ENCODE measurements around the gene LCE2A. TPM values are rescaled to one million over a fixed set of nuclear protein-coding genes. Genes with fewer than 3 reads are reported as not detected.
"Not testable (repeated sequence)": the region's sequence is repeated elsewhere in the genome, so short reads cannot be mapped to it uniquely, and the experiment has no call there.

Gene LCE2A
- polyA plus RNA-seq (ENCODE audit: insufficient read length in 3 of 3), result not detected
- long read RNA-seq, donor 1, result 0 reads
- long read RNA-seq, donor 2, result 0 reads
- long read RNA-seq, donor 3, result 0 reads
- long read RNA-seq, donor 4, result 0 reads
- long read RNA-seq, donor 5, result 0 reads
- long read RNA-seq, donor 6, result 0 reads
- long read RNA-seq, donor 7, result 0 reads
- long read RNA-seq, donor 8, result 0 reads
- long read RNA-seq, donor 9, result 0 reads
- long read RNA-seq, donor 10, result 0 reads
- long read RNA-seq, donor 11, result 0 reads
- long read RNA-seq, donor 12, result 0 reads
- long read RNA-seq, donor 13, result 0 reads
- long read RNA-seq, donor 14, result 0 reads
- long read RNA-seq, donor 15, result 0 reads
- long read RNA-seq, donor 16, result 0 reads

GRCh38 chr1:152697701-152698600 is at the start of gene LCE2A:
LCE2A (plus strand) TSS chr1:152698345; CDS start chr1:152698902, 557 bp downstream.
- DNase-seq, result no peak

GRCh38 chr1:152654110-152654509 is 44.0 kb upstream of the LCE2A start:
- peak; percentile 48 for DNase-seq

- DNase-seq, result no peak
These were observed 41.7 kb upstream of the LCE2A start for GRCh38 chr1:152656459-152656858.

- DNase-seq, result no peak
These were observed 40.5 kb upstream of the LCE2A start for GRCh38 chr1:152657677-152658076.

GRCh38 chr1:152658649-152659048 is 39.5 kb upstream of the LCE2A start:
- no peak for DNase-seq

- no peak for DNase-seq
These were observed 35.0 kb upstream of the LCE2A start, which contains the start of gene LCE2D for GRCh38 chr1:152663098-152663497. LCE2D (plus strand) TSS chr1:152663380; CDS start chr1:152664106, 726 bp downstream.

GRCh38 chr1:152666171-152666570 is 32.0 kb upstream of the LCE2A start:
- DNase-seq, result not testable (repeated sequence)

GRCh38 chr1:152667648-152668047 is 30.5 kb upstream of the LCE2A start:
- no peak for DNase-seq

- DNase-seq, result no peak
These were observed 25.1 kb upstream of the LCE2A start for GRCh38 chr1:152673016-152673415.

- not testable (repeated sequence) for DNase-seq
These were observed 23.2 kb upstream of the LCE2A start, which contains the start of gene LCE2C for GRCh38 chr1:152674983-152675382. LCE2C (plus strand) TSS chr1:152675279; CDS start chr1:152676016, 737 bp downstream.

GRCh38 chr1:152679459-152679858 is 18.7 kb upstream of the LCE2A start:
- DNase-seq, result no peak

- no peak for DNase-seq
These were observed 16.5 kb upstream of the LCE2A start for GRCh38 chr1:152681616-152682015.

GRCh38 chr1:152683846-152684245 is 14.3 kb upstream of the LCE2A start:
- no peak for DNase-seq

GRCh38 chr1:152685823-152686222 is 12.3 kb upstream of the LCE2A start, which contains the start of gene LCE2B:
LCE2B (plus strand) TSS chr1:152686123; CDS start chr1:152686844, 721 bp downstream.
- not testable (repeated sequence) for DNase-seq

- DNase-seq, result no peak
These were observed 1.6 kb downstream of the LCE2A start for GRCh38 chr1:152699746-152700145.

- no peak for DNase-seq
These were observed 9.7 kb downstream of the LCE2A start, which contains the start of gene LCE4A for GRCh38 chr1:152707860-152708259. LCE4A (plus strand) TSS chr1:152708160; CDS start chr1:152709076, 916 bp downstream.

- DNase-seq, result no peak
These were observed 20.1 kb downstream of the LCE2A start for GRCh38 chr1:152718238-152718637.

- DNase-seq, result no peak
These were observed 27.1 kb downstream of the LCE2A start for GRCh38 chr1:152725261-152725660.

GRCh38 chr1:152728986-152729385 is 30.8 kb downstream of the LCE2A start:
- DNase-seq, result no peak

GRCh38 chr1:152735648-152736047 is 37.5 kb downstream of the LCE2A start:
- DNase-seq, result no peak

- DNase-seq, result no peak
These were observed 39.9 kb downstream of the LCE2A start for GRCh38 chr1:152737997-152738396.

- no peak for DNase-seq
These were observed 41.7 kb downstream of the LCE2A start for GRCh38 chr1:152739841-152740240.
